Thyroid gland (tissue), 4 donors: Measurements from ENCODE around the gene UBTD1.

Source experiments
- CTCF ChIP-seq, 6 experiments: fragments of 200-600 bp in 3 of 6; fragments of 450-650 bp in 3 of 6; sonication (generic) in 3 of 6; IDR thresholded peaks; one replicate each; pipeline ENCODE4 v1.5.1; 2016 to 2019; ENCODE audit warnings: antibody characterized with exemption in 6 of 6, mild to moderate bottlenecking in 2 of 6, inconsistent platforms in 1 of 6, moderate library complexity in 1 of 6
- POLR2A ChIP-seq, 2 donors: fragments of 450-650 bp; IDR thresholded peaks; one replicate each; pipeline ENCODE4 v1.6.1; 2017; ENCODE audit warnings: antibody characterized with exemption in 2 of 2, mild to moderate bottlenecking in 2 of 2, moderate library complexity in 1 of 2

- TF ChIP-seq CTCF (IDR thresholded peaks at IDR 0.05) (no peak), POLR2A (IDR thresholded peaks at IDR 0.05) (no peak)
Observed at GRCh38 chr10:97474918-97475317, 23.8 kb upstream of the UBTD1 start.
